ENCODE data around the gene ALPK1. TPM values are rescaled to one million over a fixed set of nuclear protein-coding genes. Genes with fewer than 3 reads are reported as not detected.

The ALPK1 gene
- total RNA-seq (2014; rRNA removed; shearing (Covaris generic); ENCODE audit: low replicate concordance) = 2.5 and 5.3 TPM in 2 replicates

DNA sequence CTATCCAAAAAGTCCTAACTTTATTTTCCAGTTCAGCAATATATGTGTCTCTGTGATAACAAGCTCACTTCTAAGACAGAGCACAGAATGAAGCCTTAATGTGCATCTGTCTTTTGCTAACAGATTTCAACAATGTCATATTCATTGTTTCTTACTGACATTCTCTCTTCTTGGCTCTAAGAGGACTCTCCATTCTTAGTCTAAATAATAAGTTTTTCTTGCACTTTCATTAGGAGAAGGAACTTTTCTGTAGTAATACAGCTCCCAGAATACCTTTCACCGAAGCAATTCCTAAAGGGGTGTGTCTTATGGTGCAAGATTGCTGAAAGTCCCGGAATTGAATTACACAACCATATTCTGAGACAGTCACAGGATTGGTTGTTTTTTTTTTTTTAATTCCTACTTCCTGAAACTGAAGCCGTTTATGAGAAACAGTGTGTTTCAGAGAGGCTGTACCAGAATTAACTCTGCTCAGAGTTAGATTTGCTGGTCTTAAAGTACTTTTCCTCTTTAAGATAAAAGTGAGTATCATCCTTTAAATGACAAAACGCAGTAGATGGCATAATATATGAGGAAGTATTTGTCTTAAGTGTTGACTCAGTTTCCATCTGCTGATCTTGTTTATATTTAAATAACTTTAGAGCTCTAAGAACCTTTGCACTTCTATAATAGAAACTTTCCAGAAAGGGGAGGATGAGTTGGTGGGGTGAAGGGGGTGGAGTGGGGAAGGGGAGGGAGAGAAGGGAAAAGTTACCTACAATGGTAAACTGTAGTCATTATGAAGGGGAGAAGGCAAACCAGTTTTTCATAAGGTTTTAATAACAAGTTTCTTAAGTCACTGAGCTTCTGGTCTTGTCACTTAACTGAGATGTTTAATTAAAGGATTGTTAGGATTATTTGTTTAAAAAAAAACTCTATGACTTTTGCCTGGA is at the start of gene ALPK1:
TSS of gene ALPK1 (plus strand) at position 421 of the 932 bp plus-strand sequence.
- peak; percentile 79 for DNase-seq (ENCODE audit: low read depth)
- in situ Hi-C loops (cut with HindIII; ENCODE audit: low pct_unique_long_range_greater_than_20kb, low sequenced_read_pairs) = no loop called here

DNA sequence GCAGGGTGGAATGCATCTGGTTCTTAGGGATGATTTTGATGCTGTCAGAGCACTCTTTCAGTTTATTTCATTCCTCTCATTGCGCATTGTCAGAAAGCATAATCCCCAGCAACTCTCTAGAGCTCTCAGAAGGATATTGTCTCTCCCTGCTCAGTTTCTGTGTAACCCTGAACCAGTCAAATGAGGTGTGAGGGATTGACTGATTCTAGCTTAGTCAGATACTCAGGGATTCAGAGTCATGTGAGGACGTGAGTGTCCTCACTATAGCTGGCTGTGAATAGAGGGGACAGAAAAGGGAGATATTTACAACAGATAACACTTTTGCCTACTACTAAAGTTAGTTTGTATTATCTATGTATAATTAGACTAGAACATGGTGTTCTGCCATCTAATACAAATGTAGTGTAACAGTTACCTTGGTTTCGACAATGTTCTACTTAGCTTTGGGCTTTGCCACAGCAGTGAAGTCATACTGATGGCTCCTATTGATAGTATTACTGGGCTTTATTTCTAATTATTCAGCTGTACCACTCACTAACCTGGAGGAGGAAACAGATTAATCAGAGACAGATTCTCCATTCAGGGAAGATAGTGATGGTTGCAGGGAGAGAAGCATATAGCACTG is 46.0 kb upstream of the ALPK1 start:
- in situ Hi-C loops (cut with HindIII; ENCODE audit: low pct_unique_long_range_greater_than_20kb, low sequenced_read_pairs) = no loop called here
- peak; percentile 7 for DNase-seq (ENCODE audit: low read depth)

DNA sequence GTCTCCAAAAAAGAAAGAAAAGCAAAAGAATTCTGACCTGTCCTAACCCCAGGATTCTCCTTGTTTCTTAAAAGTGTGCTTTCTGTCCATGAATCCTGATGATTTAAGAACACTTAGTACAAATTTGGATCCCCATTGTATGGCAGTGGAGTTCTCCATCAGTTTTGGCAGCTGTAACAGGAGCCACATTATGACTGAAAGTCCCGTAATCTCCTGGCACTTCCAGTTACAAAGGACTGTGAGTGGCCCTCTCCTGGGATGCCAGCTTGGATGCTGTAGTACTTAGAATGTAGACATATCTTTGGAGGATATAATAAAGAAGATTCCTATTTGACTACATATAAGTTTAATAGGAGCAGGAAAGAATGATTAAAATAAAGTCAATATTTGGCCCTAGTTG is 44.9 kb upstream of the ALPK1 start:
- DNase-seq (ENCODE audit: low read depth) = no peak
- in situ Hi-C loops (cut with HindIII; ENCODE audit: low pct_unique_long_range_greater_than_20kb, low sequenced_read_pairs) = no loop called here

DNA sequence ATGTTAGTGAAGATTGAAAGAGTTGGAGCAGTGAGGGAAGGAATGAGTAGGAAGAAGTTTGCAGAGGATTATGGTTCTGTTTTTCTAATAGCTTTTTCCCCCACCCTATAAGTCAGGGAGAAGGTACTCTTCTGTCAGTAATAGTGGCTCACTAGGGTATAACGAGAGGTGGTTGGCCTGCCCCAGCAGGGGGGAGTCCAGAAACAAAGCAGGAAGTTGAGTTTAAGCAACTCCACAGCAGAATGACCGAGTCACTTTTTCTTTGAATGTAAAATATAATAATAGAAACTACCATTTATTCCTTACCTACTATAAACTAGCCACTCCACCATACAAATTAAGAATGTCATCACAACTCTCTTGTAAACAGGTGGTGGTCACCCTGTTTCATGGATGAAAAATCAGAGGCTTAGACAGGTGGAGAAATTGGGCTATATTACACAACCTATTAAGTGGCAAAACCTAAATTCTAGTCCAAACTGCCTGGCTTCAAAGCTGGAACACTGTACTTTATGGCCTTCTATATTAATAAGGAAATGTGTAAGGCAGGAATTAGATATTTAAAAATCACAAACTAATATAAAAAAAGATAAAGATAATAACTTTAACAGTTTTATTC is 43.7 kb upstream of the ALPK1 start:
- no peak for DNase-seq (ENCODE audit: low read depth)
- in situ Hi-C loops (cut with HindIII; ENCODE audit: low pct_unique_long_range_greater_than_20kb, low sequenced_read_pairs) = no loop called here

DNA sequence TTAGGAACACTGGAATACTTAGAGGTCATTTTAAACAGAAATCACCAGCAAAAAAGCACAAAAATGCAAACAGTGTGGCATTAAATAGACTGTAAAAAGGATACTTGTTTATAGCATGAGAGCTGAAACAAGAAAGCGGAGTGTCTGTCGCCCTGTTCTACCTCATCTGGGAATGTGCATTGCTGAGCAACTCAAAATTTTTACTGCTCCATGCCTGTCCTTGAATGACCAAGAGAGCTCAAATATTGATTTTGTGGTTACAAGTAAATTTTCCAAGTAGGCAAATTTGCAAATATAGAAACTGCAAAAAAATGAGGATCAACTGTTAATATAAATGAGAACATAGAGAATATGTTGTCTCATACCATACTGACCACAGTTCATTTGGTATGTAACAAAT is 40.1 kb upstream of the ALPK1 start:
- DNase-seq (ENCODE audit: low read depth) = no peak
- in situ Hi-C loops (cut with HindIII; ENCODE audit: low pct_unique_long_range_greater_than_20kb, low sequenced_read_pairs) = no loop called here

DNA sequence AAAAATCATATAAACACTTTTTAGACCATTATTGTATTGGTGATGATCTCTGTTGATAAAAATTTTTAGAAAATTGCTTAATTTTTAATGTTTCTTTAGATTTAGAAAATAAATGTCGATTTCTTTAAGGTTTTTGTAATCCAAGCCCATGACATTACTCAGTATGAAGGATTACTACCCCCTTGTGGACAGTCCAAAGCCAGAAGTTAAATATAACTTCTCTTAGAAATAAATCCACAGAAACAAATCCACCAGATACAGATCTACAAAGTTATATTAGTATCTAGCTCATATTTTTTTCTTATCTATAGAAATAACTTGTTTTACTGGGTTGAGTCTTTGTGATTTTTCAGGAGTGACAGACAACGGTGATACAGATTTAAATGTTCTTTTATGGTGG is 30.3 kb upstream of the ALPK1 start:
- no peak for DNase-seq (ENCODE audit: low read depth)
- in situ Hi-C loops (cut with HindIII; ENCODE audit: low pct_unique_long_range_greater_than_20kb, low sequenced_read_pairs) = no loop called here

DNA sequence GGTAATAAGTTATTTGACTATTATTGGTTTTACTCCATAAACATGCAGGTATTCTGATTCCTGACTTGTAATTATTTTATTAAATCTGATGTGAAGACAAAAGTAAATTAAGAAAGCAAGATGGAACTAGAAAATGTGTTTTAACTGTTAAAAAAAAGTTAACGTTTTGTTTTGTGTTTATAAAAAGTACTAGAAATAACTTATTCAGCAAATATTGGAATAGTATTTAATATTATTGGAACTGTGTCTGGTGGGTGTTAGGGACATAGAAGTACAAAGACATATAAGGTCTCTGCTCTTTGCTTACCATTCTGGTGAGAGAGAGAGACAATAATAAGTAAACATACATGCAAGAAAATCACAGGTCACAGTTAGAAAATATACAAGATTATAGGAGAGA is 27.1 kb upstream of the ALPK1 start:
- DNase-seq (ENCODE audit: low read depth) = no peak
- in situ Hi-C loops (cut with HindIII; ENCODE audit: low pct_unique_long_range_greater_than_20kb, low sequenced_read_pairs) = no loop called here

DNA sequence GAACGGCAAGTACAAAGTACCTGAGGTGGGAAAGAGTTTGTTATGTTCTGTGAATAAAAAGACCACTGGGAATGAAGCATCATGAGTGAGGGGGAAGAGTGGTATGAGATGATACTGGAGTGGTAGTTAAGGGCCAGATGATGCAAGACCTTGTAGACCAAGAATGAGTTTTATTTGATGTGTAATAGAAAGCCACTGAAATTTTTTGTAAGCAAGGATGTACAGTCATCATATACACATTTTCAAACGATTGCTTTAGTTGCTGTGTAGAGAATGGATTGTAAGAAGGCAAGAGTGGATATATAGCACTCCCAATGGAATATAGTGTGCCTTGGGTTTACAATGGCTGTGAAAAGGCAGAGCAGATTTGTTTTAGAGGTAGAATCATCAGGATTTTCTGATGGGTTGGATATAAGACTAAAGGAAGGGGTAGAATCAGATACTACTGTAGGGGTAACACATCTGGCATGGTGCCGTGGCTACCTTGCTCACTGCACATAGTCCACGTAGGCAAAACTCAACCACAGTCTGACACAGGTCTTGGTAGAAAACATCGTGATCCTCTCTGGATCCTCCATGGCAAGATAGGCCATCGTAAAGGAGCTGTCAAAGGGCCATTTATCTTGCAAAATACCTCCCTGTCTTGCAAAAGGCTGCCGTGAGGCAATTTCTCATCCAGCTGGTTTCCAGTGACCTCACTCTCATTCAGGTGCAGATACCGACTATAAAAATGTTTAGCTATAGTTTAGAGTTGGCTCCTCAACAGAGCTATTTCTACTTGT is 26.3 kb upstream of the ALPK1 start:
- in situ Hi-C loops (cut with HindIII; ENCODE audit: low pct_unique_long_range_greater_than_20kb, low sequenced_read_pairs) = no loop called here
- no peak for DNase-seq (ENCODE audit: low read depth)

DNA sequence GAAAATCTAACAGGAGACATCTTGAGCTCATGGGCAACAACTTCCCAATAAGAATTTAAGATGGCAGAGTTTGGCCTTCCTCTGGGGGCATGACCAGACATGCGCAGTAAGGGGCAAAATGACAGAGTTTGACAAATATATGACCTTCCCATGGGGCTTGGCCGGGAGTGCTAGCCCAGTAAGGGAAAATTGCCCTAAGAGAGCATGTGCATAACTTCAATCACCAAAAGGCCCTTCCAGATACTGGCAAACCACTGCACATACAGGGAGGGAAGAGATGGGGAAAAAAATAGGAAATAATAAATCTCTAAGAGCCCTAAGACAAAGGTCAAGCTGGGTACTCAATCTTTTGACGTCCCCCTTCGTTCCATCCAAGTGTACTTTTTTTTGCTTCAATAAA is 24.9 kb upstream of the ALPK1 start:
- in situ Hi-C loops (cut with HindIII; ENCODE audit: low pct_unique_long_range_greater_than_20kb, low sequenced_read_pairs) = no loop called here

DNA sequence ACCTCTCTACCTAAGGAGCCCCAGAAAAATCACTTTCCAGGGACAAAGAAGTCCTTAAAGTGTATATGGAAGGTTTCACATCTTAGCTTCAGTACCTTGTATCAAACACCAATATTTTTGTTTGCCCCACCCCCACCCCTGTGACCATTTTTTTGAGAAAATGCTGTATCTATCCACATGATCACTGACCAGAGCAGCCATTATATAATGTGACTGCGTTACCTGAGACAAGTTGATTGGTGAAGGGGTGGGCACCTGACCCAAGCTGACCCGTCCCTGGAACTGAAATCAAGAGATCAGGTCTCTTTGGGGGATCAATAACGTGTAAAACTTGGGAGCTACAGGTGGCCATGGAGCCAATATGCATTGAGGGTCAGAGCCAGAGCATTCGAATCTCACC is 22.2 kb upstream of the ALPK1 start:
- no peak for DNase-seq (ENCODE audit: low read depth)
- in situ Hi-C loops (cut with HindIII; ENCODE audit: low pct_unique_long_range_greater_than_20kb, low sequenced_read_pairs) = no loop called here

More for the DNA sequence above, 24.9 kb upstream of the ALPK1 start:
- DNase-seq (ENCODE audit: low read depth) = no peak

DNA sequence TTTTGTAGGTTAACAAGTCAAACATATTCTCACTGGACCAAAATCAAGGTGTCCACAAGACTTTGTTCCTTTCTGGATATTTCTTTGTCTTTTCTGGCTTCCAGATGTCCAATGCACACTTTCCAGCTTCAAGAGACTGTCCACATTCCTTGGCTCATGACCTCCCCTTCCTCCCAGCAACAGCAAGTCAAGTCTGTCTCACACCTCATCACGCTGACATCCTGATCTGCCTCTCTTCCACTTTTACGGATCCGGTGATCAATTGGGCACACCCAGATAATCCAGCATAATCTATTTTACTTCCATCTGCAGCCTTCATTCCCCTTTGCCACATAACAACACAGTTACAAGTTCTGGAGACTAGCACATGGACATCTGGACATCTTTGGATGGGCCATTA is 21.1 kb upstream of the ALPK1 start:
- no peak for DNase-seq (ENCODE audit: low read depth)
- in situ Hi-C loops (cut with HindIII; ENCODE audit: low pct_unique_long_range_greater_than_20kb, low sequenced_read_pairs) = no loop called here

DNA sequence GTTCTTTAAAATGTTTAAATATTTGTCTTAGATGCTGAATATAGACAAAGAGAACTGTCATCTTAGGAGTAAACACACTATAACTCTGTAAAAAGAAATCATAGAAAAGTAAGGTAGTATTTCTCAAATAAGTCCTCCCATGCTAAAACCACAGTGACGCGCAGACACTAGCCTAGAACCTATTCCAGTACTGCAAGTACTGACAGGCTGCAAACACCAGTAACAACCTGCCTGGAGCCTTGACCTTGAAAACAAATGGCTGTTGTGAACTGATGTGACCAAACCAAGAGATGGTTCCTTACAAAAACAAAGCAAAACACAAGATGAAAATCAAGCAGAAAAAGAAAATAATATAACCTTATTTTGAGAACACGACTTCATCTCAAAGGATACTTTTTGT is 19.9 kb upstream of the ALPK1 start:
- no peak for DNase-seq (ENCODE audit: low read depth)
- in situ Hi-C loops (cut with HindIII; ENCODE audit: low pct_unique_long_range_greater_than_20kb, low sequenced_read_pairs) = no loop called here

DNA sequence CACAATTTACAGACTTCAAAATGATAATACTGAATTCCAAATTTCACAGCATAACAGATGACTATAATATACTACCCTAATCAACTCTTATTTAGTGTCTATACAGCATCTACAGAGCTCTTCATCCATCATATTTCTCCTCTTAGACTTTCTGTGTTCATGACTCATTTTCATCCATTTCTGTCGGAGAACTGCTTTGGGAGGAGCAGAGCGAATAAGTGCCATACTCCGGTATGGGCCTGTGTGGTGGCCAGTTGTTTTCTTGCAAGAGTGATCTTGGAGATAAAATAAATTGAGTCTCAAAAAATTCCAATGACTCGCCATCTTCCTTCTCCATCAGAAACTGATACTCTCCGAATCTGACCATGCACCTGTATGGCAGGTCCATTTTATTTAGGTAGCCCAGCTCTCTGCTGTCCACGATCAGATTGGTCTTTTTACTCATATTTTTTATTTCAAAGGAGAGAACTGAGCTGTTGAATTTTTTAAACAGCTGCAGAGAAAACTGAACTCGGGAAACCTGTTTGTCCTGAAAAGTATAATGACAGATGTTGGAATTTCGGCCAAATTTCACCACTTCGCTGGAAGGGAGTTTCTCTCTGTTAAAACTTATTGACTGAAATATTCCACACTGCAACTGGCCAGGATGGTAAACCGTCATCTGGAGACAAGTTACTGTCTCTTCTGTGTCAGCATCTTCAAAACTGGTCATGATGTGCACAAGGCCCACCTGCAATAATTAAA is 19.3 kb upstream of the ALPK1 start:
- no peak for DNase-seq (ENCODE audit: low read depth)
- in situ Hi-C loops (cut with HindIII; ENCODE audit: low pct_unique_long_range_greater_than_20kb, low sequenced_read_pairs) = no loop called here

DNA sequence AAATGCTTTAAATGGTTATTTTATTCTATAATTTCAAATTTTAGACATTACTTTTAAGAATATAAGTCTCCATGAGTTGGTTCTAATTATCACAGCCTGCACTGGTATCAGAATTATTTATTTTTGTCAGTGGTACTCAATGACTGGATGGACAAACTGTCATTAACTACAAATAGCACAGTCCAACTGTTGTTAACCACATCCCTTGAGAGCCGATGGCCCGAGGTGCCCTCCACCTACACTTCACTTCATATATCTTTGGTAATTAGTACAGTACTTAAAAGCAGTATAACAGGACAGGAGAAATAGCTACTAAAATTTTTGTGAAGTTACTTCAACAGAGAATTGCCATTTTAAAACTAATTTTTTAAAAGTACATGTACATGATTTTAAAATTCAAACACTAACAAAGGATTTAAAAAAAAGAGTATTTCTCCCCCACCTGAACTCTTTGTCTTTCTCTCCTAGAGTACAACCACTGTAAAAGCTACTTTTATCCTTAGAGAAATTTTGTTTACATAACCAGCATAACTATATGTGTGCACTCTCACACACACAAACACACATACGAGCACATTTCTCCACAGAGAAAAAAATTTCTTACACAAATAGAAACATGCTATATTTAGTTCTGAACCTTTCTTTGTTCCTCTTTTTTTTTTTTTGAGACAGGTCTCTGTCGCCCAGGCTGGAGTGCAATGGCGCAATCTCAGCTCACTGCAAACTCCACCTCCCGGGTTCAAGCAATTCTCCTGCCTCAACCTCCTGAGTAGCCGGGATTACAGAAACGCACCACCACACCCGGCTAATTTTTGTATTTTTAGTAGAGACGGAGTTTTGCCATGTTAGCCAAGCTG is 17.9 kb upstream of the ALPK1 start:
- in situ Hi-C loops (cut with HindIII; ENCODE audit: low pct_unique_long_range_greater_than_20kb, low sequenced_read_pairs) = no loop called here
- DNase-seq (ENCODE audit: low read depth) = no peak

DNA sequence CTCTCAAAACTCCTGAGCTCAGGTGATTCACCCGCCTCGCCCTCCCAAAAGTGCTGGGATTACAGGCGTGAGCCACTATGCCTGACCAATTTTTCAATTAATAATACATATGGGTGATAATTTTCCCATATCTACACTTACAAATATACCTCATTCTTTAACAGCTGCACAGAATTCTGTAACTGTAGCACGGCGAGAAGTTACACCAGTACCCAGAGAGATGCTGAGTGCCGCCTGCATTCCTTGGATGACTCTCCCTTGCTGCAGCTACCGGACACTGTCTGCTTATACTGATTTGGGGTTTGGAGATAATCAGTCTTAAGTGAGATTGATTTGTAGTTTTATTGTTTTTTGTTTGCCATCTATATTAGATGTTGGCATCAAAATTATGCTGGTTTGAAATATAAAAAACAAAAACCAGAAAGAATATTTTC is 17.3 kb upstream of the ALPK1 start:
- no peak for DNase-seq (ENCODE audit: low read depth)
- in situ Hi-C loops (cut with HindIII; ENCODE audit: low pct_unique_long_range_greater_than_20kb, low sequenced_read_pairs) = no loop called here

DNA sequence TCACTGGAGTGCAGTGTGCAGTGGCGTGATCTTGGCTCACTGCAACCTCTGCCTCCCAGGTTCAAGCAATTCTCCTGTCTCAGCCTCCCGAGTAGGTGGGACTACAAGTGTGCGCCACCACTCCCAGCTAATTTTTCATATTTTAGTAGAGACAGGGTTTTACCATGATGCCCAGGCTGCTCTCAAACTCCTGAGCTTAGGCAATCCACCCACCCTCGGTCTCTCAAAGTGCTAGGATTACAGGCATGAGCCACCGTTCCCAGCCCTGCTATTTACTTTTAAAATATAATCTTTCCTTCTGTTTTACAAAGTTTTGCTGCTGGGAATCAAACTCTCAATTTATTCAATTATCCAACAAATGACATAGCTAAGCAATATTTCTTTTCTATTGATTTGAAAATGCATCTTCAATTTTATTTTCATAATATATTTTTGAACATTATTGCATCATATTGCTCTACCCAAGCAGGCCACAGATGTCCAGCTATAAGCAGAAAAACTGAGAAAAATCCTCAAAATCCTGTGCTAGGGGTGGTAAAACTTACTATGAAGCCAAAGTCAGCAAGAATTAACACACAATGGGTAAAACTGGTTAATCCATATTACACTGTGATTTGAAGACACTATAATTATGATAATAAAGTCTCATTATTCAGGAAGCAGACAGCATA is 16.6 kb upstream of the ALPK1 start:
- in situ Hi-C loops (cut with HindIII; ENCODE audit: low pct_unique_long_range_greater_than_20kb, low sequenced_read_pairs) = no loop called here

More for the DNA sequence above, 16.6 kb upstream of the ALPK1 start:
- no peak for DNase-seq (ENCODE audit: low read depth)
